Measurements from ENCODE around the gene ACSBG1.

ACSBG1 gene, protein sequence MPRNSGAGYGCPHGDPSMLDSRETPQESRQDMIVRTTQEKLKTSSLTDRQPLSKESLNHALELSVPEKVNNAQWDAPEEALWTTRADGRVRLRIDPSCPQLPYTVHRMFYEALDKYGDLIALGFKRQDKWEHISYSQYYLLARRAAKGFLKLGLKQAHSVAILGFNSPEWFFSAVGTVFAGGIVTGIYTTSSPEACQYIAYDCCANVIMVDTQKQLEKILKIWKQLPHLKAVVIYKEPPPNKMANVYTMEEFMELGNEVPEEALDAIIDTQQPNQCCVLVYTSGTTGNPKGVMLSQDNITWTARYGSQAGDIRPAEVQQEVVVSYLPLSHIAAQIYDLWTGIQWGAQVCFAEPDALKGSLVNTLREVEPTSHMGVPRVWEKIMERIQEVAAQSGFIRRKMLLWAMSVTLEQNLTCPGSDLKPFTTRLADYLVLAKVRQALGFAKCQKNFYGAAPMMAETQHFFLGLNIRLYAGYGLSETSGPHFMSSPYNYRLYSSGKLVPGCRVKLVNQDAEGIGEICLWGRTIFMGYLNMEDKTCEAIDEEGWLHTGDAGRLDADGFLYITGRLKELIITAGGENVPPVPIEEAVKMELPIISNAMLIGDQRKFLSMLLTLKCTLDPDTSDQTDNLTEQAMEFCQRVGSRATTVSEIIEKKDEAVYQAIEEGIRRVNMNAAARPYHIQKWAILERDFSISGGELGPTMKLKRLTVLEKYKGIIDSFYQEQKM
- 0 reads per million in 4 experiments for total RNA-seq

DNA sequence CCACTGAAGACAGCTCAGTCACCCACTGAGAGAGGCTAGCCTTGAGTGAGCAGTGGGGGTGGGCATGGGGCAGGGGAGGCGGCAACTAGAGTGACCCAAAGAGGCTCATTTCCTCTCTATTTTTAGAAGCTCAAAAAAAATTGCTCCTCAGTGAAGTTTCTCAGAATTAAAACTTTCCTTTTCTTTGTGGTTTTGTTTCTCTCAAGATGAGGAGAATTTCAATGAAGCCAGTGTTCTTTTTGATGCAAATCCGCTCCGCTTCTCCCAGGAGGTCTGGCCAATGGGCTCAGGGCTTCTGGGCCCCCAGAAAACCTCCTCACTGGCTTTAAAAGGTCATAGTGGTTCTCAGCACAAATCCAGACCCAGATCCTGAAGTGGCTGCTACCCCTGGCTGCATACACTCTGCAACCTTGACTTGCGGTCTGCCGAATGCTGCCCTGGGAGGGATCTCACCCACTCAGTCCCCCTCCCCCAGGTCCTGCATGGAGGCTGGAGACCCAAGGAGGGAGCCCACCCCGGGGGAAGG is at the start of gene ACSBG1:
ACSBG1 (minus strand) TSS at position 51 of the 526 bp plus-strand sequence. CDS start 64 bp downstream, outside the sequence.
- DNase-seq: no peak

DNA sequence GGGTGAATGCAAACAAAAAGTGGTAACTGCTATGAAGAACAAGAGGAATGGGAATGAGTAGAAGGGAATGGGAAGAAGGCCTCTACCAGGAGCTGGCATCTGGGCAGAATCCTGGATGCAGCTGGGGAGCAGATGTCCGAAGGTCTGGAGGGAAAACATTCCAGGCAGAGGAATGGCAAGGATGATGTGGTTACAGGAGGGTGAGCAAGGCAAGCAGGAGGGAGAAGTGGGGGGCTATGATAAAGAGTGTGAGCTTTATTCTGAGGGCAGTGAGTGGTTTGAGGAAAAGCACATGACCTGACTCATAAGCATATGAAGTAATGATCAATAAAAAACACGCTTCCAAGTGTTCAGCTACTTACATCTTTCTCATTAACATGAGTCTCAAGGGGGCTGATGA is 48.0 kb upstream of the ACSBG1 start:
- no peak for DNase-seq

- no peak for DNase-seq
Measured at GRCh38 chr15:78280319-78281072, 46.1 kb upstream of the ACSBG1 start.

- no peak for DNase-seq
Measured at GRCh38 chr15:78276064-78276943, 41.9 kb upstream of the ACSBG1 start.

- DNase-seq: no peak
Measured at GRCh38 chr15:78274994-78275393, 40.6 kb upstream of the ACSBG1 start.

- no peak for DNase-seq
Measured at GRCh38 chr15:78272776-78273175, 38.4 kb upstream of the ACSBG1 start.

- no peak for DNase-seq
Measured at GRCh38 chr15:78272316-78272715, 38.0 kb upstream of the ACSBG1 start.

DNA sequence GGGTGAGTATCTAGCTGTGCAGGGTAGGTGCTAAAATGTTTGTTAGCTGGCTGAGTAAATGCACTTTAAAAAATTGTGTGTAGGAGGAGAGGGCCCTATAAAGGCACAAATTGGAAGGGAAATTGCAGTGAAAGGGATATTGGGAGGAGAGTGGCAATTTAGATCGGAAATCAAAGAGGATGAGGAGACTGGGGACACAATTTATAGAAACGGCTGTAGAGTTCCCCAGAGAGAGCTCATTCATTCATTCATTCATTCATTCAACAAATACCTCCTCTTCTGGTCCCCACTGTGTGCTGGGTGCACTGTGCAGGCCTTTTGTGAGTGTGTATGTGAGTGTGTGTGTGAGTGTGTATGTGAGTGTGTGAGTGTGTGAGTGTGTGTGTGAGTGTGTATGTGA is 32.4 kb upstream of the ACSBG1 start:
- DNase-seq: no peak

DNA sequence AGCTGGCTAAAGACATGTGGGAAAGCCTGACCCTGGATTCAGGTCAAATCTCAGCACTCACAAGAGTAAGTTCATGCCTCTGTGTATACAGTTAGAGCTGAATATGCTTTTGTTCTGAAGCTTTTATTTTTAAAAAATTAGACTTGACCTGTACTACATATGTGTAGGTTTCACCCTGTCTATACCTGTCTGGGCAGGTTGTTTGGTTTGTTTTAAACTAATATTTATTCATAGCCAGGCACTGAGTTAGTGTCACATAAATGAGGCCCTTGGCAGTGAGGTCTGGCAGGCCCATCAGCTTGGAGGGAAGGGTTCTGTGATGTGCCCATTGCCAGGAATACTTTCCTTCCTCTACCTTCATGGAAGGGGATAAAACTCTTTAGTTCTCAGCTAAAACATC is 31.9 kb upstream of the ACSBG1 start:
- DNase-seq: no peak

DNA sequence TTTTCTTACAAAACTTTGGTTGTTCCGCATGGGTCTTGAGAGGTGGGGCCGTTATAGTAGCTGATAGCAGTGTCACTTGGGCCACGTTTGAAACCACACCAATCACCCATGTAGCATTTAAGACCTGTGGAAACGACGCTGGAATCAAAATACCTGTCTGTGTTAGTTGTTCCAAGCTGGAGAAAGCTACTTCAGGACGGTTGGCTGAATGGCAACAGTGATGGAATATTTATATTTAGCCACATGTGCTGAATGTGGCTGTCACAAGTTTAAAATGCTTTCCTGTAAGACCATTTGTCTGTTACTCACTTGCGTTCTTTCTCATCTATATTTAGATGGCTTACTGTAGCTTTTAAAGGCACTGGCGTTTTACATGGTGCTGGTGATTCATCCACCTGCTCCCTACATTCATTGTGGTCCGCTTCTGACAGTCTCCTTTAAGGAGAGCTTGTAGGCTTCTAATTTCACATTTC is 31.4 kb upstream of the ACSBG1 start:
- DNase-seq: no peak

DNA sequence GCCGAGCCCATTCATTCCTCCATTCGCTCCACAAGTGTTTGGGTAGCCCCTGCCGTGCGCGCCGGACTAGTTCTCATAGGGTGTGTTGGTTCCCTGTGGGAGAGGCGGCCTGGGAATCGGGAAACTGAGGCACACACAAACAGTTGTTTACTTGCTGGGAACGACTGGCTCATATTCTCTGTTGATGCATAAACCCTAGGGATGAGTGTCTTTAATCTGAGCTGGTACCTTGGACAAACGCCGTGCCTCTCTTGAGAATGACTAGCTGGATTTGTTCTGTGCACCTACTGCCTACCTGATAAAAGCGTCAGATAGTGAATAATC is 30.7 kb upstream of the ACSBG1 start:
- DNase-seq: no peak

GRCh38 chr15:78264304-78265136 is 30.2 kb upstream of the ACSBG1 start, which contains the start of gene DNAJA4:
Gene DNAJA4 (plus strand): TSS chr15:78264562. CDS start chr15:78264764, 202 bp downstream.
- DNase-seq: peak; percentile 46

GRCh38 chr15:78263907-78264303 is 29.5 kb upstream of the ACSBG1 start:
- no peak for DNase-seq

DNA sequence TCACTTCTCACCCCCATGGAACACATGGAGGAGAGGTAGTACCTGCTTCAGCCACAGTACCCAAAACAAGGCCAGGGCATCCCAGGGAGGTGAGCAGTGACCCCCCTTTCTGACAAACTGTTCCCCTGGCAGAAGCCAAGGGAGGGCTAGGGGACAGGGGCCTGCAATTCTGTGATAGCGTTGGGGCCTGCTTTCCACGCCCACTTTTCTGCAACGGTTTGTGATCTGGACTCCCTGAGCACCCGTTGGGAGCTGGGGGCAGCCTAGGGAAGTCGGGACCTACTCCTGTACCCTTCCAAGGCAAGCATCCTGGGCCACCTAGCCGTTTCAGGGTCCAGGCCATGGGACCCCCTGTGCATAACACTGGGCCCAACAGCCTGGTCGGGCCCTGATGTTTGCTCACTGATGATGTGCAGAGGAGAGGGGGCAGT is 29.0 kb upstream of the ACSBG1 start:
- no peak for DNase-seq

- DNase-seq: no peak
Measured at GRCh38 chr15:78261062-78261461, 26.7 kb upstream of the ACSBG1 start.

DNA sequence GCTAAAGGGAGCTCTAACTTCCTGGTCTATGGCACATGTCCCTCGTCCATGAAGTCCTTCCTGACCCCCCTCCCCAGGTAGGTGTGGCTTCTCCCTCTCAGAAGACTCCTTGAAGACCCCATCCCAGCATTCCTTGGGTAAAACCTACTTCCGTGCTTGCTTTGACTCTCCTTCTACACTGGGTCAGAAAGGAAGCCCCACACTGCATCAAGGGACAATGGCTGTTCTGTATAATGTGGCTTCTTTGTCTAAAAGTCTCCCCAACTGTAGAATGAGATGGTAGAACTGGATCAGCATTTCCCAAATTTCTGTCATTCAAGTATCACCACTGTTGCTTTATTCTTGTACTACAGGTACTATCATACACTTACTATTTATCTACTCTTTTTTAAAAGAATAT is 26.1 kb upstream of the ACSBG1 start:
- no peak for DNase-seq

- DNase-seq: no peak
Measured at GRCh38 chr15:78259232-78259631, 24.9 kb upstream of the ACSBG1 start.

DNA sequence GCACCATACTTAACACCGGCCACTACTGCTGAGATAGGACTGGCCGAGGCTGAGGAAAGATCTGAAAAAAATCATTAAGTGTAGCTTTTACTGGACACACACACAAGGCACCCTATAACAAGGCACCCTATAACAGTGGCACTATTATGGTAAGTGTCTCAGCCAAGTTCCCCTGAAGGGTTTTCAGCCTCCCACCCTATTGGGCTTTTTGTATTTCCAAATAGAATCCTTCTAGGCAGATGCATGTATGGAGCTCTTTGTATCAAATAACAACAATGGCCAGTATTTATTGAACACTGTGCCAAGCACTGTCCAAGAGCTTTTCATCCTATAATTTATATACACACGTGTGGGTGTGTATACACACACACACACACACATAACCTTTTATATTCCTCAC is 23.3 kb upstream of the ACSBG1 start:
- DNase-seq: no peak

- no peak for DNase-seq
Measured at GRCh38 chr15:78256044-78256437, 21.7 kb upstream of the ACSBG1 start.

DNA sequence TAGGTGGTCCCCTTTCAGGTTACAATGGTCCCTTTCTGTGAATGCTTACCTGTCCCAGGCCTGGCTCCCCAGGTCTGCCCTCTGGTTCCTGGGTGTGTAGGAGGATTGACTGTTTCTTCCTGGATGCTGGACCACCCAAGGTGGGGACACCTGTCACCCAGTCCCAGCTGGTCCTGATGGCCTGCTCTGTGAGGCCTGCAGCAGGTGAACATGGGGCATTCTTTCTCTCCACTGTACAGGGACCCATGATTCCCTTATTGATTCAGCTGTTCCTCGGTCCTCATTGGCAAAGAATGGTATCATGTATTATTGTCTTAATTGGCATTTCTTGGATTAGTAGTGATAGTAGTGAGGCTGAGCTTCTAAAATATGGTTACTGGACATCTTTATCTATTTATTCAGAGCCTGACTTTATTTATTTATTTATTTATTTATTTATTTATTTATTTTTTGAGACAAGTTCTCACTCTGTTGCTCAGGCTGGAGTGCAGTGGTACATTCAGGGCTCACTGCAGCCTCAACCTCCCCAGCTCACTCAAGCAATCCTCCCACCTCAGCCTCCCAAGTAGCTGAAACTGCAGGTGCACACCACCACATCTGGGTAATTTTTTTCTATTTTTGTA is 21.2 kb upstream of the ACSBG1 start:
- DNase-seq: no peak

DNA sequence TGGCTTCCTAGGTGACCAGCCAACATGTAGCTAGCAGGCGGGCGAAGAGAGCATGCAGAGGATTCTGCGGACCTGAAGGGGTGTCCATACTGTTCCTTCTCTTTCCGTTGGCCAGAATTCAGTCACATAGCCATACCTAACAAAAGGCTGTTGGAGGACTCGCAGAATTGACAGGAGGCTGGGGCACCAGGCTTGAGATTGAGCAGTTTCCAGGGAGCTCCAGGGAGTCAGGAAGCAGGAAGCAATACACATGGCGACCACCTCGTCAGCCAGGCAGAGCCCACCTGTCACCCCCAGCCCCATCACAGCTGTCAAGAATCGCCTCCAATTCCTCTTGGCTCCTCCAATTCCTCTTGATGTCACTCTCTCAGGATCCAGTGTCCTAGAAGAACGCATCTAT is 16.8 kb upstream of the ACSBG1 start:
- no peak for DNase-seq
